ENCODE data around the gene TTC7B. TPM values are rescaled to one million over a fixed set of nuclear protein-coding genes. Genes with fewer than 3 reads are reported as not detected.

The TTC7B gene
- total and polyA plus RNA-seq, 2 donors (not counting 3 experiments of a cell fraction or from before 2014, with no cell fraction given) = 46.8 to 76.5 TPM

DNA sequence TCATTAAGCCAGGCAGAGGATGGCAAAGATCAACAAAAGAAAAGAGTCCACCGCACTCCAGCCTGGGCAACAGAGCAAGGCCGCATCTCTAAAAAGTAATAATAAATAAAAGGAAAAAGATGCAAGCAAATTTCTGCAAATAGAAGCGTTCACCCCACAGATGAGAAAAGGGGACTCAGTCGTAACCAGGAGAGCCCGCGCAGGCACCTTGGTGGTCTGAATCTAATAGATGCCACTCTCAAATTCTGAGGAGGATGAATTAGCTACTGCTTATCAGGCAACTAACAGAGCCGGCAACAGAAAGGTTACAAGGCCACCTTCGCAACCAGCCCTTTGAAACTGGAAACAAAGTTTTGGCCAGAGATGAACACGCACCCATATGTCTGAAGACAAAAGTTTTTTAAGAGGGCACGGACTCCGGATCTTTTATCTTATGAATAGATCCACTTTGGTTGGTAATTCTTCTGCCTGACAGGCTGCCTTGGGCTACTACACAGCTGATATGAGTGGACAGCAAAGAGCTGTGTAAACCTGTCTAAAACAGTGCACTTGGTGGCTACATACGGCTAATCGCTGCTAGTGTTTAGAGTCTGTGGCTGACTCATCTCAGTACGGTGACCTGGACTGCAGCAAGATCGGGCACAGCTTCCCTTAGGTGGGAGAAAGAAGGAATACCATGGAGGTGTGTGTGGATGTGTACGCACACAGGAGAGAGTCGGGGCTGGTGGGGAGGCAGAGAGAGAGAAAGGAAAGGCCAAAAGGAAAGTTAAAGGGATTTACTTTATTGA is 32.9 kb upstream of the TTC7B start:
- DNase-seq (ENCODE audit: low read depth, low spot score) = no peak
- no peak overlapping the region for H3K27ac ChIP-seq (ENCODE audit: insufficient read depth, low read depth, low read length)
- BruUV-seq (replicated peaks) = no TSS peak

More for the DNA sequence above, 32.9 kb upstream of the TTC7B start:
- POLR2A ChIA-PET = no interaction called here
- intact Hi-C loops (cut with micrococcal nuclease) (loop anchor here (1.0 kb wide), 1 partner anchor 46 kb away; no protein-coding TSS in a partner anchor), dilution Hi-C loops (cut with MboI; ENCODE audit: extremely low pct_ligation_motif_present, low sequenced_read_pairs) (no loop called here)
- H3K9me3 ChIP-seq (replicated peaks; ENCODE audit: control insufficient read depth, insufficient read depth, low read length) = no peaks in the 10 kb centered on the region
- CTCF ChIA-PET = interaction anchor here (1.1 to 1.2 kb wide), 2 partner anchors 16 to 90 kb away, joined by 3 read pairs; no protein-coding TSS in a partner anchor
- no peaks in the 10 kb centered on the region for H3K9me1 ChIP-seq (replicated peaks; ENCODE audit: control insufficient read depth, extremely low read depth, insufficient read depth, low read length)
- H3K9ac ChIP-seq (replicated peaks; ENCODE audit: extremely low read depth, insufficient read depth, low read length) = no peak overlapping the region
- no peak overlapping the region for H3K4me2 ChIP-seq (ENCODE audit: insufficient read depth, low read length)
- TF ChIP-seq, protein P1, sequence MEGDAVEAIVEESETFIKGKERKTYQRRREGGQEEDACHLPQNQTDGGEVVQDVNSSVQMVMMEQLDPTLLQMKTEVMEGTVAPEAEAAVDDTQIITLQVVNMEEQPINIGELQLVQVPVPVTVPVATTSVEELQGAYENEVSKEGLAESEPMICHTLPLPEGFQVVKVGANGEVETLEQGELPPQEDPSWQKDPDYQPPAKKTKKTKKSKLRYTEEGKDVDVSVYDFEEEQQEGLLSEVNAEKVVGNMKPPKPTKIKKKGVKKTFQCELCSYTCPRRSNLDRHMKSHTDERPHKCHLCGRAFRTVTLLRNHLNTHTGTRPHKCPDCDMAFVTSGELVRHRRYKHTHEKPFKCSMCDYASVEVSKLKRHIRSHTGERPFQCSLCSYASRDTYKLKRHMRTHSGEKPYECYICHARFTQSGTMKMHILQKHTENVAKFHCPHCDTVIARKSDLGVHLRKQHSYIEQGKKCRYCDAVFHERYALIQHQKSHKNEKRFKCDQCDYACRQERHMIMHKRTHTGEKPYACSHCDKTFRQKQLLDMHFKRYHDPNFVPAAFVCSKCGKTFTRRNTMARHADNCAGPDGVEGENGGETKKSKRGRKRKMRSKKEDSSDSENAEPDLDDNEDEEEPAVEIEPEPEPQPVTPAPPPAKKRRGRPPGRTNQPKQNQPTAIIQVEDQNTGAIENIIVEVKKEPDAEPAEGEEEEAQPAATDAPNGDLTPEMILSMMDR (IDR thresholded peaks at IDR 0.05; ENCODE audit: extremely low read depth in 1 of 2, insufficient read depth in 1 of 2, low read depth in 1 of 2, low read length in 2 of 2) = no peak
- TF ChIP-seq POLR2A (IDR thresholded peaks at IDR 0.05; ENCODE audit: low read depth, low read length) (no peak), JUN (IDR thresholded peaks at IDR 0.05; ENCODE audit: borderline replicate concordance, insufficient read depth, insufficient read length, low read depth) (no peak), GATA2 (IDR thresholded peaks at IDR 0.05; ENCODE audit: insufficient read depth, insufficient read length, low read depth, low read length) (no peak), MYC (IDR thresholded peaks at IDR 0.05; ENCODE audit: low read depth, low read length) (no peak), EZH2 (IDR thresholded peaks at IDR 0.05; ENCODE audit: borderline replicate concordance, low read depth, low read length, severe bottlenecking) (no peak), FOS (IDR thresholded peaks at IDR 0.05; ENCODE audit: borderline replicate concordance, insufficient read depth, low read length) (no peak)
- no peaks in the 10 kb centered on the region for H4K20me1 ChIP-seq (replicated peaks; ENCODE audit: control insufficient read depth, extremely low read depth, insufficient read depth, low read length)
- peaks cover 20% of the 10 kb centered on the region for H3K4me1 ChIP-seq (ENCODE audit: control insufficient read depth, extremely low read depth, insufficient read depth, low read length)
- H3K4me3 ChIP-seq (replicated peaks in 1 of 3; ENCODE audit: insufficient read depth in 1 of 3, low read depth in 1 of 3, low read length in 3 of 3) = no peak overlapping the region
- no peaks in the 10 kb centered on the region for H3K27me3 ChIP-seq (ENCODE audit: control insufficient read depth in 2 of 2, insufficient read depth in 2 of 2, low read length in 2 of 2)
- no peak overlapping the region for H2AFZ ChIP-seq (ENCODE audit: low read depth, low read length)
- H3K36me3 ChIP-seq (ENCODE audit: control insufficient read depth in 2 of 2, extremely low read depth in 1 of 2, insufficient read depth in 2 of 2, low read length in 2 of 2) = no peaks in the 10 kb centered on the region
- FAIRE-seq = no peak
- H3K79me2 ChIP-seq (ENCODE audit: control insufficient read depth, insufficient read depth, low read length) = no peaks in the 10 kb centered on the region

Measured in endothelial cell of umbilical vein (primary cell).